GM19324 (cell line): ENCODE results near the gene CCT8.

ENCODE experiments used
- ATAC-seq: cut with Tn5 transposase; IDR thresholded peaks from one replicate; pipeline ENCODE4 v1.9.1; 2021; ENCODE audit warnings: mild to moderate bottlenecking, moderate library complexity; ENCODE audit not compliant: unreplicated experiment, low FRiP score

CCT8 gene

GRCh38 chr21:29078869-29079767 lies 5.7 kb upstream of the CCT8 start:
- ATAC-seq: peak; percentile 38

DNA sequence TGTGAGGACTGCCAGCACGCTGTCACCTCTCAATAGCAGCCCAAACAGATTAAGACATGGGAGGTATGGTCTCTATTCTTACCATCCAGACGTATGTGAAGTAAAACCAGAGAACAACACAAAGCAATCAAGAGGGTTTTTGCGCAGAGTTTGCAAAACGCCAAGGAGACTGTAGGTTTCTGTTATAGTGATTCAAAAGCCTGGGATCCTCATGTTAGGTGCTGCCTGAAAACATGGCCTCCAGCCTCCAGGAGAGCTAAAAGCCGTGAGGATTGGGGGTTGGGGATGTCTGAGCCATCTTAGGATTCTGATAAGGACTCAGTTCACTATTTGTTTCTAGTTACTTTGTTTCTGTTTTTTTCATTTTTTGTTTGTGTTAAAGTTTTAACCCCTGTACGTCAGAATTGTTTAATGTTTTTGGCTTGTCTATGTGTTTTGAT lies 4.2 kb upstream of the CCT8 start:
- no peak for ATAC-seq

- peak; percentile 16 for ATAC-seq
Measured at GRCh38 chr21:29076731-29077640, 3.5 kb upstream of the CCT8 start.

DNA sequence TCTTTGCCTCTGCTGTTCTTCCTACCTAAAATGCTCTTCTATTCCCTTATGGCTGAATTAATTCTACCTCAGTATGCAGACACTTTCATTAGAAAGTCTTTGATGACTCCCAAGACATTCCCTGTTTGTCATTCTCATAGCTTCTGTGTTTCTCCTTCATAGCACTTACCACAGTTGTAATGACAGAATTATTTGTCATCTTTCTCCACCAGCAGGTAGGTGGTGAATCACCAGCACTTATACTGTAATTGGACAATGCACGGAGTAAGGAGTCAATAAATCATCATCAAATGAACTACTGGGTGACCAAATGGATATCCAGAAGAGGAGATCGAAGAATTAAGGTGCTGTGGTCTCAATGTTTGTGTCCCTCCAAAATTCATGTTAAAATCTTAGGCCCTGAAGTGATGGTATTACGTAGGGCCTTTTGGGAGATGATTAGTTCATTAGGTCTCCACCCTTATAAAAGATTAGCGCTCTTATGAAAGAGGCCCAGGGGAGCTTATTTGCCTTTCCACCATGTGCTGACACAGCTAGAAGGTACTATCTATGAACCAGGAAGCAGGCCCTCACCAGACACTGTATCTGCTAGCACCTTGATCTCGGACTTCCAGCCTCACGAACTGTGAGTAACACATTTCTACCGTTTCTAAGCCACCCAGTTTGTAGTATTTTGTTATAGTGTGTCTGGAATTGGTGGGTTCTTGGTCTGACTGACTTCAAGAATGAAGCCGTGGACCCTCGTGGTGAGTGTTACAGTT lies 2.4 kb upstream of the CCT8 start:
- no peak for ATAC-seq

DNA sequence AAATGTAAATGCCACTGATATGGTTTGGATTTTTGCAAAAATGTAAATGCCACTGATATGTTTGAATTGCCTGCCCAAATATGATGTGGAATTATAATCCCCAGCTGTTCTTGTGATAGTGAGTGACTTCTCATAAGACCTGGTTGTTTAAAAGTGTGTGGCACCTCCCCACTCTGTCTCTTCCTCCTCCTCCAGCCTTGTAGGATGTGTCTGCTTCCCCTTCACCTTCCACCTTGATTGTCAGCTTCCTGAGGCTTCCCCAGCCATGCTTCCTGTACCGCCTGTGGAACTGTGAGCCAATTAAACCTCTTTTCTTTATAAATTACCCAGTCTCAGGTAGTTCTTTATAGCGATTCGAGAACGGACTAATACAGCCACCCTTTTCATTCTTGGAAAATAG lies 1.3 kb upstream of the CCT8 start:
- ATAC-seq: no peak

DNA sequence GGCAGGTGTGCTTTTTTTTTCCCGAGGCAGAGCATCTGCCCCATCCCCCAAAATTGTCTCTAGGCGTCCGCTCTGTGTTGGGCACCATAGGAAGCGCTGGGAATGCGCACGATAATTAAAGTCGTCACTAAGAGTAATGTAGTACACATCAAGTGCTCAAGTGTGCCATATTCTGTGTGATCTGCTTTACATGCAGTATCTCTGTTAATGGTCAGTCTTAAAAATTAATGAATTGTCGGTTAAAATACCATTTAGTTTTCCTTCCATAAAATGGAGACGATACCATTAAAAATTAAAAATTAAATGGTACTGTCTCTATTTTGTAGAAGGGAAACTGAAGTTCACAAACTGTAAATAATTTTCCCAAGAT lies 544 bp upstream of the CCT8 start:
- peak; percentile 15 for ATAC-seq

DNA sequence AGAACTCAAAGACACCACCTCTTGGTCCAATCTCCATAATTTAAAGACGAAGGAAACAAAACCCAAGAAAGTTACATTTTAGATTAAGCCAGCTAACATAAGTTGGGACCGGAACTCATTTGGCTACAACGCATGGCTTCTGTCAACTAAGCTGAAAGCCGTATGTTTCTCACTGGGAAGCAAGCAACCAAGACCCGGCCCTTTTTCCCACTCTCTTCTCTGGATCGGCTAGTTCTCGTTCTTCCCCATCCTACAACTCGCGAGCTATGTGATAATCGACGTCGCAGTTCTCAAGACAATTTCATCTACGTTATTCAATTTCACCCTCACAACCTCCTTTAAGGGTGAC lies 601 bp downstream of the CCT8 start:
- ATAC-seq: no peak

- peak; percentile 94 for ATAC-seq
Measured at GRCh38 chr21:29064850-29065481, 8.5 kb downstream of the CCT8 start.

- no peak for ATAC-seq
Measured at GRCh38 chr21:29056538-29057050, 16.9 kb downstream of the CCT8 start.

GRCh38 chr21:29056005-29056404 lies 17.4 kb downstream of the CCT8 start:
- ATAC-seq: no peak

GRCh38 chr21:29055080-29055479 lies 18.4 kb downstream of the CCT8 start:
- ATAC-seq: no peak

GRCh38 chr21:29053656-29054055 lies 19.8 kb downstream of the CCT8 start:
- ATAC-seq: no peak

DNA sequence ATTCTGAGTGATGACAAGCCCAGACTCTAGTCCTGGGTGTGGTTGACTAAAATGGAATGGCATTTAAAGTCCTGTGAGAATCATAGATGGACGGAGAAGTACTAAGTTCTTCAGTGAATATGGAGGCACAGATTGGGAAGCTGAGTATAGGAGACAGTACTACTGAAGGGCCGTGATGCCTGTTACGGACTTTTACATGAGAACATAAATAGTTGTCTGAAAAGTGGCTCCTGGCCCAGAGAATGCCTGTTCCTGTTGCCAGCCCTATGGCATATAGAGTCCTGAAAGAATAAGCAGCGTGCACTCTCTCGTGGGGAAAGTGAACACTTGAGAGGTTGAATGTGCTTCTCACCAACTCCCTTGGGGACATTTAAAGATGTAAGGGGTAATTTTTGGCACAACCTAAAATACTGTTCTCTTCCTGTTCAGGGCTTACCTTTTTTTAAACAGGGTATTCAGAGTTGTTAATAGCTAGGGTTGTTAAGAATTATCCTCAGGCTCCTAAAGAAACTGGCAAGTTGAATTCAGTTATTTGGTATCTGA lies 20.4 kb downstream of the CCT8 start:
- ATAC-seq: no peak

DNA sequence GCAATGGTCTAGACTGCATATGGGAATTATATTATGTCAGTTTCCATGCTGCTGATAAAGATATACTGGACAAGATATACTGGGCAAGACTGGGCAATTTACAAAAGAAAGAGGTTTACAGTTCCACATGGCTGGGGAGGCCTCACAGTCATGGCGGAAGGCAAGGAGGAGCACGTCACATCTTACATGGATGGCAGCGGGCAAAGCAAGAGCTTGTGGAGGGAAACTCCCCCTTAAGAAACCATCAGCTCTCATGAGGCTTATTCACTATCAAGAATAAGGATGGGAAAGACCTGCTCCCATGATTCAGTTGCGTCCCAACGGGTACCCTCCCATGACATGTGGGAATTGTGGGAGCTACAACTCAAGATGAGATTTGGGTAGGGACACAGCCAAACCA lies 21.2 kb downstream of the CCT8 start:
- ATAC-seq: no peak

DNA sequence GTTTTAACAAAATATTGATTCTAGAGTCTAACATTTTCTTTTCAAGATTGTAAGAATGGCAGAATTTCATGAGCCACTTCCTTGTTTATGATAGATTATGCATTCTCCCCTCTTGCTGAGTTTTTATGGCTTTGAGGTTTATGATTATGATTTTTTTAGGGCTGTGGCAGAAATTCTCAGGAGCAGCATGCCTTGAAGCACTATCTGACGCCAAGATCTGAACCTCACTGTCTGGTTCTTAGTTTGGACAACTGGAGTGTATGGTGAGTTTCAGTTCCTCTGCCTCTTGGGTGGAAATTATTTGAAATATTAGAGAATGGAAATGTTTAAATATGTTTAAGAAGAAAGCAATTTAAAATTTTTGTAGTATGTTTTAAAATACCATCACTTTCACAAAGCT lies 38.8 kb downstream of the CCT8 start:
- no peak for ATAC-seq

DNA sequence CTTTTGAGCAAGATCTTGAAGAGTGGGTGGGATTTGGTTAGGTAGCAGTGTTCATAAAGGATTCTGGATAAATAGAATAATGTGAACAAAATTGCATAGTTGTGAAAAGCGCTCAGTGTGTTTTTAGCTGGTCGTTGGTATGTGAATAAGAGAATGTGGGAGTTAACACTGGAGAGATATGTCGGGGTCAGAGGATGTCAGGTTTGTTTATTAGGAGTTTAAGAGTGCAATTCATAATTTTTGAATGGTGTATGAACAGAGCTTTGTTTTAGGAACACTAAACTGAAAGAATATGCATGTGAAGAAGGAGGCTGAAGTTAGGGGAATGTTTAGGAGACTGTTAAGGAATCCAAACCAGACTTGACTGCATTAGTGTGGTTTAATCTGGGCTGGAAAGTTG lies 39.6 kb downstream of the CCT8 start:
- ATAC-seq: no peak

DNA sequence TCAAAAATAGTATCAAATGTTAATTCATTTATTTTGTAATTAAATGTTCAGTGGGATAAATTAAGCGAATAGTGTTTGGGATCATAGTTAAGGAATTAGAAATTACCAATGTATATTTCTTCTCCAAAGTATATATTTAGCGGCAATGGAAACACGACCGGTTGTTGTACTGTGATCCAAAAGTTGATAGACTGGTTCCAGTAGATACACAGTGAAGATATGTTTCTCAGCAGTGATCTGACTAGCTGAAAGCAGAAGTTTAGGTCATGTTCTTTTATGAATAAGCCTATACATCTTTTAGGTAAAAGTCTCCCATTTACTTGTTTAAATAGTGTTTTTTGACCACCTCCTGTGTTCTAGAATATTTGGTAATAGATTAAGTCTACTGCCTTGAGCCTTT lies 40.1 kb downstream of the CCT8 start:
- ATAC-seq: no peak

- no peak for ATAC-seq
Measured at GRCh38 chr21:29030909-29031308, 42.5 kb downstream of the CCT8 start.

DNA sequence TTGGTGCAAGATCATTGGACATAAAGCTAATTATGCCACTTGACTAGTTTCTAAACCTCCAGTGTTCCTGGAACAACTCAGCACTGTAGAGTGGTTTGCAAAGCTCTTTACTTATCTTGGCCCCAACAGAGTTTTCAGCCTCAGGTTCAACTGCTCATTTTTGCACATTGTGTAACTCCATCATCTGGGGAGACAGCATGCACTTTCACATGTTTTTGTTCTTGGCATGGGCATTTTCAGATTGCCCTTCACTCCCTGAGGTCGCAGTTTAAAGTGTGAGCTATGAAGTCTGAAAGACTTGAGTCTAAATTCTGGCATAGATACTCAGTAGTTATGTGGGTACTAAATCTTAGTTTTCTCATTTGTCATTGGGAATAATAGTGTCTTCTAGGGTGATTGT lies 43.9 kb downstream of the CCT8 start:
- ATAC-seq: no peak

DNA sequence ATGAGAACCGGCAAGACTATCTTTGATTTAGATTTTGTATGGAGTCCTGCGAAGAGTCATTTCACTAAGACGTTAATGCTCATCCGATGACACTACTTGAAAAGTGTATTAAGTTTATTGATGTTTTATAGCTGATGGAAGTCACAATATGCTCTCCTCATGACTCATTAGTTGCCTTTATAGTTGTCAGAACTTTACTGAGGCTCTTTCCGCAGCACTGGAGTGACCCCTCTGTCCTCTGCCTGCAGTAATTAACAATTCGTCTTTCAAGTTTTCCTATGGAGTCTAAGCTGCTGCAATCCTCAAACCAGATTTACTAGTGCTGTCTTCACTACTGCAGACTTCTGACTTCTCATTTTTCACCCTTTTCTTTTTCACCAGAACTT lies 48.1 kb downstream of the CCT8 start:
- ATAC-seq: no peak
